Prostate gland (tissue), 2 donors: ENCODE measurements around the gene BAIAP2. TPM values are rescaled to one million over a fixed set of nuclear protein-coding genes. Genes with fewer than 3 reads are reported as not detected.

ENCODE experiments used
- DNase-seq: peaks from one replicate; pipeline ENCODE4 v3.0.0-alpha.2; 2019; ENCODE audit warnings: low spot score
- H3K27ac ChIP-seq, 2 donors: fragments of 200-600 bp; sonication (generic); 2 replicates each; pipeline ENCODE4 v1.5.1; 2017 to 2019
- H3K27me3 ChIP-seq: fragments of 200-600 bp; sonication (generic); replicated peaks from 2 replicates; pipeline ENCODE4 v1.5.1; 2019; ENCODE audit not compliant: insufficient read depth
- H3K36me3 ChIP-seq, 2 donors: fragments of 200-600 bp; sonication (generic); 1 replicate in 1 of 2; 2 replicates in 1 of 2; pipeline versions ENCODE4 v1.5.1 to v1.8.1; 2017 to 2019
- H3K4me1 ChIP-seq: fragments of 200-600 bp; sonication (generic); replicated peaks from 2 replicates; pipeline ENCODE4 v1.5.1; 2019
- H3K4me3 ChIP-seq, 2 donors: fragments of 200-600 bp; sonication (generic); 2 replicates each; pipeline ENCODE4 v1.5.1; 2017 to 2019
- H3K9me3 ChIP-seq: fragments of 200-600 bp; sonication (generic); 2 replicates; pipeline ENCODE4 v1.5.1; 2017
- POLR2A ChIP-seq: fragments of 450-650 bp; IDR thresholded peaks from one replicate; pipeline ENCODE4 v1.6.1; 2016; ENCODE audit warnings: antibody characterized with exemption, mild to moderate bottlenecking
- POLR2AphosphoS5 ChIP-seq: sonication (generic); formaldehyde crosslinking; IDR thresholded peaks from one replicate; pipeline ENCODE4 v1.6.1; 2017; ENCODE audit warnings: antibody characterized with exemption
- WGBS: methylation state at CpG from one replicate; pipeline ENCODE4 v1.1.5; 2018; 5-methylcytosine and 5-hydroxymethylcytosine counted together
- intact Hi-C: fragments of 100-400 bp; cut with DNase I; formaldehyde crosslinking; loops from one replicate; pipeline ENCODE4 v1.14.2; 2022
- total RNA-seq, 2 donors: library from RNA; depleted of rRNA; stranded (reverse); fragments of >200 nt; gene quantifications; one replicate each; pipeline ENCODE4 v1.1.0, GENCODE V29; 2016
- TF ChIP-seq, protein P1 (sequence below), 4 experiments: fragments of 200-600 bp in 2 of 4; fragments of 450-650 bp in 2 of 4; sonication (generic) in 2 of 4; IDR thresholded peaks; 1 replicate in 3 of 4; 2 replicates in 1 of 4; pipeline ENCODE4 v1.5.1; 2016 to 2019; ENCODE audit warnings: antibody characterized with exemption in 4 of 4, mild to moderate bottlenecking in 2 of 4, moderate library complexity in 2 of 4

Gene BAIAP2
- total RNA-seq, 2 donors from 2014 or later: 125 to 148 TPM

DNA sequence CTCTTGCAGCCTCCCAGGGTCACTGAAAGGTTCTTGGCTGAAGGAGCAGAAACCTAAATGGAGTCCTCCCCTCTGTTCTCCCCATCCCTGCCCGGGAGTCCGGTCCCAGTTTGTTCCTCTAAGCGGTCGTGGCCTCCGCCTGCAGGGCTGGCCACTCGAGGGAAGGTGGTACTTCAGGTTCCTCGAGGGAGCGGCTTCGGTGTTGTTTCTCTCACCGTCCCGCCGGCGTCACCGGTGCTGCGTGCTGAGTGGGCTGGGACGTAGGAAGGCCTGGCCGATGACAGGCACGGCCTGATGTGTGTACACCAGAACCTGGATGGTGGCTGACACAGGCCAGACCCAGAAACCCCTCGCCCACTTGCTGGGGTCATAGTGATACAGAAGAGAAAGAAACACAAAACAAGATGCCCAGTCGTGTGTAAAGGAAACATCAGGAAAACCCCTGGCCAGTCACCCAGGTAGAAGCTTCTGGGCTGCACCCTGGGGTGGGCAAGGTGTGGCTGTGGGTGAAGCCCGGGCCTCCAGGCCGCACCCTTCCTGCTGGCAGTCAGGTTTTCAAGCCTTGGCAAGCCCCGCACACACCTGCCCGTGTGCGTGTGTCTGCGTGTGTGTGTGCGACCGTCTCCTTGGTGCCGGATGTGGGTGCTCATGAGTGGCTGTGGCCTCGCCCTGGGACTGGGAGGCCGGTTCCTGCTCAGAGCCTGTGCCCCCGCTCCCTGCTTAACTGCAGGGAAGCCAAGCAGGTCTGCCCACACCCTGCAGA is 52.0 kb downstream of the BAIAP2 start:
- Histone ChIP-seq H3K9me3 (no peaks in the 10 kb centered on the region), H3K4me1 (peaks cover 41% of the 10 kb centered on the region), H3K27me3 (no peaks in the 10 kb centered on the region), H3K4me3 (no peak overlapping the region), H3K27ac (peak overlapping the region; percentile 63 to 94), H3K36me3 (peaks cover 0 to 17% of the 10 kb centered on the region in 2 donors)
- WGBS: 66% methylated on average over 31 of the region's 32 CpGs
- intact Hi-C loops: no loop called here
- TF ChIP-seq, protein P1, sequence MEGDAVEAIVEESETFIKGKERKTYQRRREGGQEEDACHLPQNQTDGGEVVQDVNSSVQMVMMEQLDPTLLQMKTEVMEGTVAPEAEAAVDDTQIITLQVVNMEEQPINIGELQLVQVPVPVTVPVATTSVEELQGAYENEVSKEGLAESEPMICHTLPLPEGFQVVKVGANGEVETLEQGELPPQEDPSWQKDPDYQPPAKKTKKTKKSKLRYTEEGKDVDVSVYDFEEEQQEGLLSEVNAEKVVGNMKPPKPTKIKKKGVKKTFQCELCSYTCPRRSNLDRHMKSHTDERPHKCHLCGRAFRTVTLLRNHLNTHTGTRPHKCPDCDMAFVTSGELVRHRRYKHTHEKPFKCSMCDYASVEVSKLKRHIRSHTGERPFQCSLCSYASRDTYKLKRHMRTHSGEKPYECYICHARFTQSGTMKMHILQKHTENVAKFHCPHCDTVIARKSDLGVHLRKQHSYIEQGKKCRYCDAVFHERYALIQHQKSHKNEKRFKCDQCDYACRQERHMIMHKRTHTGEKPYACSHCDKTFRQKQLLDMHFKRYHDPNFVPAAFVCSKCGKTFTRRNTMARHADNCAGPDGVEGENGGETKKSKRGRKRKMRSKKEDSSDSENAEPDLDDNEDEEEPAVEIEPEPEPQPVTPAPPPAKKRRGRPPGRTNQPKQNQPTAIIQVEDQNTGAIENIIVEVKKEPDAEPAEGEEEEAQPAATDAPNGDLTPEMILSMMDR (IDR thresholded peaks at IDR 0.05): no peak
- peak; percentile 32 for TF ChIP-seq POLR2A
- TF ChIP-seq POLR2AphosphoS5: no peak
- no peak for DNase-seq

DNA sequence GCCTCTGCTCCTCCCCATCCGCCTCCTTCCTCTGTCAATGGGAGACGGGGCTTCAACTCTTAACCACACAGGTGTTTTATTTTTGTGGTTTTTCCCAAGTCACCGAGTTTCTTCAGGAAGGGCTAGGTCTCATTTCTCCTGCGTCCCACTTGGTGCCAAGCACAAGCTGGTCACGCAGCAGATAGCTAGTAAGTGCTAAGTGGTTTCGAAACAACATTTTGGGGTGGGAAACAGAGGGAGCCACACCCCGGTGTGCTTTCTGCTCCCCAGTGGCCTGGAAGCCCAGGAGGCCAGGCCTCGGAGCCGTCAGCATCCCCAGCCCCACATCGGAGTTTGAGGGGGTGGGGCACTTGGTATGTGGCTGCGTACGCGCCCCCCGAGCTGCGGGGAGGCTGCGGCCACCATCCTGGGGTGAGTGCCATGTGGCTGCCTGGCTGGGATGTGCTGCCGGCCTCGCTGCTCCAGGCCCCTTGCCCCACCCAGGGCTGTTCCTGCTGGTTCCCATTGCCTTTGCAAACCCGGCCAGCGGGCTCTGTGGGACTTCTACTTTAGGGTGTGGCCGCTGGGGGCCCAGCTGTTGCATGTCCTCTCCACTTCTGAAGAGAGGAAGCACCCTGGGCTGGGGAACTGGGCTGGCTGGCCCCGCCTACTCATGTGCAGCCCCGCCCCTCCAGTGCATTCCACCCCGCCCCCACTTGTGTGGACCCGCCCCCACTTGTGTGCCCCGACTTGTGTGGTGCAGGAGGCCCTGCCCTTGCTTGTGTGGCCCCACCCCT is 55.6 kb downstream of the BAIAP2 start:
- H3K36me3 ChIP-seq: peaks cover 0 to 17% of the 10 kb centered on the region in 2 donors
- H3K27me3 ChIP-seq: no peaks in the 10 kb centered on the region
- H3K27ac ChIP-seq: peak overlapping the region in 1 of 2 donors; percentile 73
- H3K4me3 ChIP-seq: no peak overlapping the region
- no peak for DNase-seq
- intact Hi-C loops: no loop called here
- H3K4me1 ChIP-seq: peaks cover 16% of the 10 kb centered on the region
- TF ChIP-seq POLR2A: no peak
- TF ChIP-seq POLR2AphosphoS5: no peak
- TF ChIP-seq, protein P1 (IDR thresholded peaks at IDR 0.05): no peak
- no peaks in the 10 kb centered on the region for H3K9me3 ChIP-seq
- WGBS: 81% methylated on average over 24 of the region's 26 CpGs

DNA sequence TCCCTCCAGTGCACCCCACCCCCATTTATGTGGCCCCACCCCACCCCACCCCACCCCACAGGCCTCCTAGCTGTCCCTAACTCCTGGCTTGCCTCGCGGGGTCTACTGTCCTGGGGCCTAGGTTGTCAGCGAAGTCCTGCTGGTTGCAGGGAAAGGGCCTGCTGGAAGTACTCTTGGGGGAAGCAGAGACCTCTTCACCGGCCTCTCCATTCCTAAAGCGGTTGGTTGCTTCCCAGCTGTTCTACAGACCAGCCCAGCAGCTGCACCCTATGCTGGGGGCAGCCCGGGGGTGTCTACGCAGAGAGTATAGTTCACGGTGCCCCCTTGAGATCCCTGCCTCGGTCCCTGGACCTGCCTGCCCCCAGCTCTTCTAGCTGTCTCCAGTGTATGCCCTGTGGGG is 56.2 kb downstream of the BAIAP2 start:
- 91% methylated on average over 9 of the region's 9 CpGs for WGBS
- Histone ChIP-seq H3K4me1 (peaks cover 12% of the 10 kb centered on the region), H3K27ac (peak overlapping the region in 1 of 2 donors; percentile 73), H3K36me3 (peaks cover 0 to 17% of the 10 kb centered on the region in 2 donors), H3K27me3 (no peaks in the 10 kb centered on the region), H3K4me3 (no peak overlapping the region), H3K9me3 (no peaks in the 10 kb centered on the region)
- intact Hi-C loops: no loop called here
- no peak for DNase-seq
- TF ChIP-seq POLR2A (no peak), POLR2AphosphoS5 (no peak)
- TF ChIP-seq, protein P1 (IDR thresholded peaks at IDR 0.05): no peak

DNA sequence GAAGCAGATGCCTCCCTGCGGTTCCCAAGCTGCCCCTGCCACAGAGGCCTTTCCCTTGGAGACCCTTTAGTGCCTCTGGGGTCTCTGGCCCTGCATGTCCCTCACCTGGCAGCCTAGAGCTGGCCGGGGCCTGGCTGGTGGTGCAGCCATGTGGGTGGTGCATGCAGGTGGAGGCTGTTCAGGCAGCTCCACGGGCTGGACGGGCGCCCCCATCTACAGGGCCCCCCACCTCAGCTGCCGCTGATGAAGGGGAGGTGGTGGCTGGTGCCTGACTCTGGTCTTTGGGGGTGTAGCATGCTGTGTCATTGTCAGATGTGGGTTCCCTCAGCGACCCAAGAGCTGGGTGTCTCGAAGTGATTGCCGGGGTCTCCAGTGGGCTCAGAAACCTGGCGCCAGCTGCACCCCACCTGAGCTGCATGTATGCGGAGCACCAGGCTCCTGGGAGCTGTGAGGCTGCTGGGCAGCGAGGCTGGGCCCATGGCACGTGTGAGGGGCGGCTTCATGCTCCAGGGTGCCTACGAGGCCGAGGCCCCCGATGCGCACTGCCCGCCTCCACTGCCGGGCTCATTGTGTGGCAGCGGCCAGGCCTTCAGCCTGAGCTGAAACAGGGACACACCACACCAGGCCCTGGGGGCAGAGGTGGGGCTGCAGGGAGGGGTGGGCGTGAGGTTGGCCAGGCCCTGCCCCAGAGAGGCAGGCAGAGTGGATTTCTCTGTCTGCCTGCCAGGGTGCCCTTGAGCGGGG is 57.0 kb downstream of the BAIAP2 start:
- no peak for TF ChIP-seq POLR2A
- TF ChIP-seq, protein P1 (IDR thresholded peaks at IDR 0.05): no peak
- TF ChIP-seq POLR2AphosphoS5: no peak
- H3K4me3 ChIP-seq: no peak overlapping the region
- DNase-seq: no peak
- H3K9me3 ChIP-seq: no peaks in the 10 kb centered on the region
- 83% methylated on average over 16 of the region's 23 CpGs for WGBS
- H3K27me3 ChIP-seq: no peaks in the 10 kb centered on the region
- peak overlapping the region in 1 of 2 donors; percentile 73 for H3K27ac ChIP-seq
- intact Hi-C loops: no loop called here
- peaks cover 0 to 11% of the 10 kb centered on the region in 2 donors for H3K36me3 ChIP-seq
- H3K4me1 ChIP-seq: peaks cover 14% of the 10 kb centered on the region
